Chondrocyte (in vitro differentiated cells): ENCODE results near the gene C8B. TPM values are rescaled to one million over a fixed set of nuclear protein-coding genes. Genes with fewer than 3 reads are reported as not detected.

ENCODE experiments used
- DNase-seq: peaks from one replicate; pipeline ENCODE4 v3.0.0; 2021; ENCODE audit warnings: mixed read lengths, low spot score
- H3K27ac Mint-ChIP-seq: one replicate; pipeline ENCODE4 v1.8.0; 2021; ENCODE audit warnings: mild to moderate bottlenecking, moderate library complexity, mixed read lengths; ENCODE audit not compliant: unreplicated experiment
- H3K27me3 Mint-ChIP-seq: 2 replicates; pipeline ENCODE4 v1.8.0; 2021; ENCODE audit warnings: low read depth, mixed read lengths
- H3K36me3 Mint-ChIP-seq: 2 replicates; pipeline ENCODE4 v1.8.0; 2021; ENCODE audit warnings: low read depth, mixed read lengths
- H3K4me1 Mint-ChIP-seq: 2 replicates; pipeline ENCODE4 v1.8.0; 2021; ENCODE audit warnings: low read depth, mild to moderate bottlenecking, mixed read lengths
- H3K4me3 Mint-ChIP-seq: one replicate; pipeline ENCODE4 v1.8.0; 2021; ENCODE audit warnings: mild to moderate bottlenecking, moderate library complexity, mixed read lengths; ENCODE audit not compliant: unreplicated experiment
- H3K9me3 Mint-ChIP-seq: 2 replicates; pipeline ENCODE4 v1.8.0; 2021; ENCODE audit warnings: low read depth, mixed read lengths
- CTCF ChIP-seq: fragments of 200-600 bp; sonication (generic); IDR thresholded peaks from 2 replicates; pipeline ENCODE4 v1.5.0; 2021; ENCODE audit warnings: antibody characterized with exemption, mild to moderate bottlenecking, moderate library complexity
- total RNA-seq: library from RNA; stranded (reverse); gene quantifications from 3 replicates; pipeline ENCODE4 v1.2.1, GENCODE V29; 2021

C8B gene
- total RNA-seq, 1 donor from 2014 or later, result not detected

- Mint-ChIP-seq H3K27ac (no peak overlapping the region), H3K4me3 (no peak overlapping the region), H3K4me1 (no peaks in the 10 kb centered on the region), H3K27me3 (peaks cover 19% of the 10 kb centered on the region), H3K36me3 (no peaks in the 10 kb centered on the region), H3K9me3 (no peaks in the 10 kb centered on the region)
- DNase-seq, result no peak
- no peak for TF ChIP-seq CTCF
Measured at GRCh38 chr1:56898879-56899278, 66.9 kb downstream of the C8B start.

- H3K27ac Mint-ChIP-seq, result no peak overlapping the region
- TF ChIP-seq CTCF, result no peak
- no peaks in the 10 kb centered on the region for H3K4me1 Mint-ChIP-seq
- H3K9me3 Mint-ChIP-seq, result no peaks in the 10 kb centered on the region
- peaks cover 19% of the 10 kb centered on the region for H3K27me3 Mint-ChIP-seq
- DNase-seq, result no peak
- H3K4me3 Mint-ChIP-seq, result no peak overlapping the region
- no peaks in the 10 kb centered on the region for H3K36me3 Mint-ChIP-seq
Measured at GRCh38 chr1:56898005-56898373, 67.8 kb downstream of the C8B start.

- no peak for DNase-seq
- no peaks in the 10 kb centered on the region for H3K36me3 Mint-ChIP-seq
- H3K4me1 Mint-ChIP-seq, result no peaks in the 10 kb centered on the region
- no peaks in the 10 kb centered on the region for H3K9me3 Mint-ChIP-seq
- H3K27me3 Mint-ChIP-seq, result peaks cover 19% of the 10 kb centered on the region
- no peak overlapping the region for H3K4me3 Mint-ChIP-seq
- TF ChIP-seq CTCF, result no peak
- H3K27ac Mint-ChIP-seq, result no peak overlapping the region
Measured at GRCh38 chr1:56897150-56898004, 68.4 kb downstream of the C8B start.

GRCh38 chr1:56894014-56894413 lies 71.8 kb downstream of the C8B start:
- DNase-seq, result no peak
- Mint-ChIP-seq H3K27ac (no peak overlapping the region), H3K4me1 (no peaks in the 10 kb centered on the region), H3K36me3 (no peaks in the 10 kb centered on the region), H3K27me3 (peaks cover 7% of the 10 kb centered on the region), H3K9me3 (no peaks in the 10 kb centered on the region), H3K4me3 (no peak overlapping the region)
- no peak for TF ChIP-seq CTCF

- H3K27me3 Mint-ChIP-seq, result peaks cover 8% of the 10 kb centered on the region
- H3K36me3 Mint-ChIP-seq, result no peaks in the 10 kb centered on the region
- no peaks in the 10 kb centered on the region for H3K4me1 Mint-ChIP-seq
Measured at GRCh38 chr1:56890229-56890628, 75.6 kb downstream of the C8B start.

More at GRCh38 chr1:56890229-56890628, 75.6 kb downstream of the C8B start:
- Mint-ChIP-seq H3K9me3 (no peaks in the 10 kb centered on the region), H3K4me3 (no peak overlapping the region), H3K27ac (no peak overlapping the region)
- TF ChIP-seq CTCF, result no peak
- no peak for DNase-seq
